Urothelium cell line (cell line): Measurements from ENCODE around the gene TNRC6A.
A peak's percentile ranks its signal among the peaks of the same experiment; 100 is the strongest.
"Not testable (repeated sequence)": the region's sequence is repeated elsewhere in the genome, so short reads cannot be mapped to it uniquely, and the experiment has no call there.

Experiments
- DNase-seq: peaks from one replicate; pipeline ENCODE4 v3.0.0; 2011; ENCODE audit warnings: low spot score, mixed read lengths
- FAIRE-seq: peaks from 2 replicates; lab custom pipeline; 2011; peaks lifted over from hg19 to GRCh38; lab: Jason Lieb, UNC

The TNRC6A gene

DNA sequence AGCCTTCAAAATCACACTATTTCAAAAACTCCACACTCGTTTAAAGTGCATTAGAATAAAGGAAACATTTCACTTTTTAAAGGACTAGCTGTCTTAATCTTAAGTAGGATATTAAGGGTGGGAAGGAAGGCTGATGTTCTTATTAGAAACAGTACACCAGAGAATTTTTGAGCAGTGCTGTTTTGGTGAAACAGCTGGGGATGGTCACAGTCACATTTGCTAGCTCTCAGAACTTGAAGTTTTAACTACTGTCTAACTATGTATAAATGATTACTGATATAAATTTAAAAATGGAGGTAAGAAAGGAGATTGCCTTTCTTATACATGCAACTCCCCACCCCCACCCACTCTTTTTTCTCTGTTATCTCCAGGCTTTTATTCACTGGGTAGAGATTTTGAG is 77.8 kb downstream of the TNRC6A start:
- FAIRE-seq = no peak
- no peak for DNase-seq

DNA sequence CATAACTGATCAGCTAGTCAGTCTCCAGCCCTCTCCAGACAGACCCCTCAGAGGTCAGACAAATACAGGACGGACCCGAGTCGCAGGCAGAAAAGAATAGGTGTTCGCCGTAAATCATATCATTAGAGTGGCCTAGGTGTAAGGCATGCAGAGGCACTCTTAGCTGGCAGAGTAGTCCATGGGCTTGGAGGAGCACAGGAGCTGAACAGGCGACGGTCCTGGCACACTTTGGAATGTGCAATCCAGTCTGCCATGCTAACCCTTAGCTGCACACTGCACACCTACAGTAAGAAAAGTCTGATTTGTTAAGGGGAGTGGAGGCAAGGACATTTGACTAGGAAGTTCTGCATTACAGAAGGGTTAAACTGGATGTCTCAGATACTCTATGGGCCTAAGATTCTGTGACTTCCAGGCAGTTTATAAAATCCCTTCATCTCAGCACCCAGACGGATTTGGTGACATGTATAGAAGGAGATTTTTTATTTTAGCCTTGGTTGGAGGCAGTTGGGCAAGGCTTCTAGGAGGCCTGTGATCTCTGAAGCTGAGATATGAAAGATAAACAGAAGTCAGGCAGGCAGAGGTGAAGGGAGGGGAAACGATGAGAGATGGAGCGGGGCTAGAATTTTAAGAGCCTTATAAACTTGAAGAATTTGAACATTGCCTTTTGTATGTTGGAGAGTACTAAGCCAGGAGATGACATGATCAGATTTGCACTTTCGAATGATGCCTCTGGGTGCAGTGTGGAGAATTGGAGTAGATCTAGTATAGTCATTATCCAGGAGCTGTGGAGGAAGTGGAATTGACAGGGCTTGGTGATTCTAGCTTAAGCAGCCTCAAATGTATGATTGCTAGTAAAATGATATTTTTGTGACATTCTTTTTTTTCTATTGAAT is 81.7 kb downstream of the TNRC6A start:
- DNase-seq (no peak), FAIRE-seq (no peak)

DNA sequence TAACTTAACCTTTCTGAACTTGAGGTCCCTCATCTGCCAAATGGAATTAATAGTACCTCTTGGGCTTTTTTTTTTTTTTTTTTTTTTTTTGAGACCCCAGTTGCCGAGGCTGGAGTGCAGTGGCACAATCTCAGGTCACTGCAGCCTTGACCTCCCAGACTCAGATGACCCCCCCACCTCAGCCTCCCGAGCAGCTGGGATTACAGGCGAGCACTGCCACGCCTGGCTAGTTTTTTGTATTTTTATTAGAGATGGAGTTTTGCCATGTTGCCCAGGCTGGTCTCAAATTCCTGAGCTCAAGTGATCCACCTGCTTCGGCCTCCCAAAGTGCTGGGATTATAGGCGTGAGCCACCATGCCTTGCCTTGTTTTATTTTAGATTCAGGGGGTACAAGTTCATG is 83.4 kb downstream of the TNRC6A start:
- DNase-seq, FAIRE-seq: not testable (repeated sequence)

DNA sequence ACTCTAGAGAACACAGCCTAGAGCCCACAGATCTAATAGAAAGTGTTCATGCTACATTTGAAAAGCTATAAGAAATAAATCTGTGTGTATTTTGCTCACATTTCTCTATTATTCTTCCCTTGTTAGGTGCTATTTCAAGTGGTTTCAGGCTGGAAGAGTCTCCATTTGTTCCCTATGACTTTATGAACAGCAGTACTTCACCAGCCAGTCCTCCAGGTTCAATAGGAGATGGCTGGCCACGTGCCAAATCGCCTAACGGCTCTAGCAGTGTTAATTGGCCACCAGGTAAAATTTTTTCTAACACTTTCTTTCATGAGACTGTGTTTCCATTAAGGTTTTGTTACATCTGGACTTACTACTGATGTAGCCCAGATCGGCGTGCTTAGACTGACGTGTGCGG is 85.6 kb downstream of the TNRC6A start:
- DNase-seq = no peak
- FAIRE-seq = no peak

DNA sequence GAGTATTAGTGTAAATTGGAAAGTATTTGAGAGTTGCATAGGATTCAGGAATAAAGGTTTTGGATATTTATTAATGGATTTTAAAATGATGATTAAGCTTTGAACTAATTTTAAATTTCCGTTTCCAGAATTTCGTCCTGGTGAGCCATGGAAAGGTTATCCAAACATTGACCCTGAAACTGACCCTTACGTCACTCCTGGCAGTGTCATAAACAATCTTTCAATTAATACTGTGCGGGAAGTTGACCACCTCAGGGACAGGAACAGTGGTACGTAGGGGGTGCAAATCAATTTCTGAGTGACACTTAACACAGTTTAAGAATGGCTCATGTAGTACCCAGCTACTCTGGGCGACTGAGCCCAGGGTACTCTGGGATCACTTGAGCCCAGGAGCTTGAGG is 87.2 kb downstream of the TNRC6A start:
- FAIRE-seq = no peak
- DNase-seq = no peak

DNA sequence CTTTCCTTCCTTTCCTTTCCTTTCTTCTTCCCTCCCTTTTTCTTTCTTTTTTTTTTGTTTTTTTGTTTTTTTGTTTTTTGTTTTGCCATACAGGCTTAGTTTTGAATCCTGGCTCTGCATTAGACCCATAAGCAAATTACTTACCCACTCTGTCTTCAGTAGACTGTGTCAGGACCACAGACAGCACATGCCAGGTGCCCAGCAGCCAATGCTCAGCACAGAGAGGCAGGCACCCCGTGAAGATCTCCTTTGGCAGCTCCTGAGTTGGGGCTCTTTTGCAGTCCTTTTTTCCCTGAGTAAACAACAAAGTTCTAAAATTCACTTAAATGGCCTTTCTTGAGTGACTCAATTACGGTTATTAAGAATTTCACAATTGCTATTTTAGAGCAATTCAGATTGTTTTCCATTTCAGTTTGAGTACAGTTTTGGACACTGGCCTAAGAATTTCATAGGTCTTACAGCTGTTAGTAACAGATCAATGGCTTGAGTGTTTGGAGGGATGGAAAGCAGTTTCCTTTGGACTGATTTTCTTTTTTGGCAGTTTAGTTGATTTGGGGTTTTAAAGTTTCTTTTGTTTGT is 90.1 kb downstream of the TNRC6A start:
- no peak for DNase-seq
- no peak for FAIRE-seq

DNA sequence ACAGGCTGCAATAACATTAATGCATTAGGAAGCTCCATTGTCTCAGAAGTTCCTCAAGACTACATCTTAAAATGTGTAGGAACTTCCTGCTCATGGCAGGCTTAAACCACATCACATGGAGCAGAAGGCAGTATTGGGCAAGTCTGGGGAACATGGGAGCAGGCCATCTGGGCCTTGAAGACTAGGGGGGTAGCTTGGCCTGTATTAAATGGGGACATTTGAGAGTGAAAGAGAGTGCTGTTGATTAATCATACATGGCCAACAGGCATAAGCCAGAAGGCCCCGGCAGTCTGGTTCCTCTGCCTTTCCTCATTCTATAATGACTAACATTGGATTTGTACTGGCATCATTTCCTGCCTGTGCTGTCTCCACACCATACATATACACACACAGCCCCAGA is 91.1 kb downstream of the TNRC6A start:
- FAIRE-seq (no peak), DNase-seq (no peak)

DNA sequence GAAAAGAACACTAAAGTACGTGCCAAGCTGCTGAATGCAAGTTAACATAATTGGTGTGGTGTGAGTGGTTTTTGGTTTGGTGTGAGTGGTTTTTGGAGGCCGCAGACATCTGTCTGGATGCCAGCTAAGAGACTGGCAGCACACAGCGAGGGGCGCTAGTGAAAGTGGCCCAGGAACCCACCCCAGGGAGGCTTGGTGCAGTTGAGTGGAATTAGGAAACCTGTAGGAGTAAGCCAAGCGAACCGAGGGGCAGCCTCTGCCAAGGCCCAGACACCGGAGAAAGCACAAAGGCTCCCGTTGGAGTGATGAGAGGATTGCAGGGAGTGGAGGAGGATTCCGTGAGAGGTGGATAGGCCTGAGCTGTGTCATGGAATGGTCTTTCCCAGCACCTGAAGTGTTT is 91.7 kb downstream of the TNRC6A start:
- no peak for DNase-seq
- no peak for FAIRE-seq

DNA sequence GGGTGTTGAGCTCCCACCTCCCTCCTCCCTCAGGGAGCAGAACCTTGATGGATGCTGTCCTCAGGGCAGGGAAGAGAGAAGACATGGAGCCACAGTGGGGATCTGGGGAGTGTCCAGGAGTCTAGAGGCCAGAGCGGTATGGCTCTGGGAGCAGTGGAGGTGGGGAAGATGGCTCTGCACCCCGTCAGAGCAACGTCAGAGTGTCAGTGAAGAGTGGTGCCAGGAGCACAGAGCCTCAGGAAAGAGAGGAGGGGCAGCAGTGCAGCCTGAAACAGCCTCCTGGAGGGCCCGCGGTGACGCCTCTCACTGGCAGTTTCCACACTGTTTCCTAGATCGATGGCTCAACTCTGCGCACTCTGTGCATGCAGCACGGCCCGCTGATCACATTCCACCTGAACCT is 93.1 kb downstream of the TNRC6A start:
- FAIRE-seq (no peak), DNase-seq (no peak)

DNA sequence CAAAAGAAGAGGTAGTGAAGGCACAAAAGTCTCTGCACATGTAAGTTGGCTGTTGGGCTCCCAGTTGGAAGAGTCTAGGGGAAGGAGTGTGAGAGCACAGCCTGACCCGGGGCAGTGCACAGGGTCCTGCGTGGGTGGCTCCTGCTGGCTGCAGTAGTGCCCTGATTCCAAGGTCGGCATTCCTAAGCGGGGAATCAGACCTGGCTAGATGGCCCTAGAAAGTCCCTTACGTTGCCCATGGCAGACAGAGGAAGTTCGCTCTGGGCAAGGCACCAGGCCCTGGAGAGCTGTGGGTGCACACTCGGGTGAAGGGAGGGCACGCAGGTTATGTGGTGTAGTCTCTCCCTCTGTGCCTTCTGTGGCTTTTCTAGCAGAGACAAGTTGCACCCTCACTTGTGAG is 93.5 kb downstream of the TNRC6A start:
- no peak for FAIRE-seq
- DNase-seq = no peak

DNA sequence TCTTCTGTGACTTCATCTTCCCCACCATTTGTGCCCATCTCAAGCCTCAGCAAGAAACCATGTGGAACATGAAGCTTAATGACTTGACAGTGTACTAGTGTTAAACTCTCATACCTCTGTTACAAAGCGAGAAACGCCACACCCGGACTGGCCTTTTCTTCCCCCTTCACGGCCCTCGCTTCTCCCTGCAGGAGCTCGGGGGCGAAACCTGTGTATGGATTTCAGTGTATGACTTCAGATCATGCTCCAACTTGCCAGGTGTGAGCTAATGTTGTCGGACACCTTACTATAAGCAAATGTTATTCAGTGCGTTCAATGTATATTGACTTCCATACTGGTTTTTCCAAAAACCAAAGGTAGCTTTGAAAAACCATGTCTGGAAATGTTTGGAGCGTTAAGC is 96.2 kb downstream of the TNRC6A start:
- FAIRE-seq (no peak), DNase-seq (no peak)

DNA sequence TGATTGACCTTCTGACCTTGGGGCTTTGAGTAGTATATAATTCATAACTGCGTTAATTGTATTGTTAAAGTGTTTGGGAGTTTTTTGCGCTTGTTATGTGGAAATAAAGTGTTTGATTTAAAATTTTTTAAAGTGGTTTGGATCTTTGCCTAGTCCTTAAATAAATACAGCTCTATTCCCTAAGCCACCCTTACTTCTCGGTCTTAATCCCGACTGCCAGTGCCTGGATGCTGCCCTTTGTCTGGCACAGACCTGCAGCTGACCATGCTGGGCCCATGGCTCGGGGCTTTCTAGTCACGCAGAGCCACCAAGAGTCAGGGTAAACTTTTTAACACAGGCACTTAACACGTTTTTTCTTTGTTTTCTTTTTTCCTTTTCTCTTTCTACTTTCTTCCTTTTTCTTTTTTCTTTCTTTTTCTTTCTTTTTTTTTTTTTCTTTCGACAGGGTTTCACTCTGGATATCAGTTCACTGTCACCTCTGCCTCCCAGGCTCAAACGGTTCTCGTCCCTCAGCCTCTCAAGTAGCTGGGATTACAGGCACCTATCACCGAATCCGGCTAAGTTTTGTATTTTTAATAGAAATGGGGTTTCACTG is 96.7 kb downstream of the TNRC6A start:
- FAIRE-seq = no peak
- DNase-seq = no peak

DNA sequence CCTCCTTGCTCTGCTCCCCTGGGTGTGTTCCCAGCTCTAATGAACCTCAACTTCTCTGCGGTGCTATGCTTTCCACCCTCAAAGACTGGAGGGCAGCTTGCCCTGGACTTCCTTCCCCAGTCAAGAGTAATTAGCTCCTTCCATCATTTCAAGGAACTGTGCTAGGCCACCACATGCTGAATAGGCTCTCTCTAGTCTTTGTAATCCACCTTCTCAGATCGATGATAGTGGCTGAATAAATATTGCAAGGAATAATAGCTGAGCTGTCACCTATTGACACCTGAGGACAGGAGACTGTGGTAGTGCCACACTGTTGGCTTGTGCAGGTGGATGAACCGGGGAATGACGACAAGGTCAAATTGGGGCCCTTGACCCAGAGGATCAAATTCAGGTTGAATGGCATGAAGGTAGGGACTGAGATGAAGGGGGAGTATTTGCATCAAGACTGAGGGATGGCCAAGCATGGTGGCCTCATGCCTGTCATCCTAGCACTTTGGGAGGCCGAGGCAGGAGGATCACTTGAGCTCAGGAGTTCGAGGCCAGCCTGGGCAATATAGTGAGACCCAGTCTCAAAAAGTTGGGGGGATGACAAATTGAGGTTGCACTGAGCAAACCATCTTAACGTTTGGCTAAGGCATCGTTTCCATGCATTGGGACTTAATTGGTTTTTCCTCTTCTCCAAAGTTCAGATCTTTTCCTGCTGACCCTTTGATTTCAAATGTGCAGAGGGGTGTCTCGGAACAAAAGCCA is 97.5 kb downstream of the TNRC6A start:
- DNase-seq (no peak), FAIRE-seq (no peak)

DNA sequence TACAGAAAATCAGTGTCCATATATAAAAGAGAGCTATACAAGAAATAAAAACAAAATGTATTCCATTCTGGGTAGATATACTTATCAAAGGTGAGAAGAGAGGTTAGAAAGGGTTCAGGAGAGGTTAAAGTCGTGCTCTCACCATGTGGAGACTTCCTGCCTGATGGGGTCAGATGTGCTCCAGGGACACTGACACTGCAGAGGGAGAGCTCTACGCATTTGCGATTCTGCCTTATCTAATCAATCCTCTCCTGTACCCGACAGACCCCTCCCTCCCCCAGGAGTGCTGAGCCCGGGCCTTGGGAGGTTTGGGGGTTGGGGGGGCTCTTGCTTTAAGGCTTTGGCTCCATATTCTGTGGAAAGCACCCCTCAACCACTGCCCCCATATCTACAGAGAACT is 99.7 kb downstream of the TNRC6A start:
- DNase-seq (no peak), FAIRE-seq (no peak)

DNA sequence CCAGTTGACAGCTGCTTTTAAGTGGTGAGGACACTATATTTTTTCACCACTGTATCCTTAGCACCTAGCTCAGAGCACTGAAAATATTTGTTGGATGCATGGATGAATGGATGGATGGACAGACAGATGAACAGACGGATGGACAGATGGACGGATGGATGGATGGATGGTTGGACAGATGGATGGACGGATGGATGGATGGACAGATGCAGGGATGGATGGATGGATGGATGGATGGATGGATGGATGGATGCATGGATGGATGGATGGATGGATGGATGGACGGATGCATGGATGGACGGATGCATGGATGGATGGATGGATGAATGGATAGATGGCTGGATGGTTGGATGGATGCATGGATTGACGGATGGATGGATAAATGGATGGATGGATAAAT is 103.9 kb downstream of the TNRC6A start:
- no peak for FAIRE-seq
- no peak for DNase-seq

DNA sequence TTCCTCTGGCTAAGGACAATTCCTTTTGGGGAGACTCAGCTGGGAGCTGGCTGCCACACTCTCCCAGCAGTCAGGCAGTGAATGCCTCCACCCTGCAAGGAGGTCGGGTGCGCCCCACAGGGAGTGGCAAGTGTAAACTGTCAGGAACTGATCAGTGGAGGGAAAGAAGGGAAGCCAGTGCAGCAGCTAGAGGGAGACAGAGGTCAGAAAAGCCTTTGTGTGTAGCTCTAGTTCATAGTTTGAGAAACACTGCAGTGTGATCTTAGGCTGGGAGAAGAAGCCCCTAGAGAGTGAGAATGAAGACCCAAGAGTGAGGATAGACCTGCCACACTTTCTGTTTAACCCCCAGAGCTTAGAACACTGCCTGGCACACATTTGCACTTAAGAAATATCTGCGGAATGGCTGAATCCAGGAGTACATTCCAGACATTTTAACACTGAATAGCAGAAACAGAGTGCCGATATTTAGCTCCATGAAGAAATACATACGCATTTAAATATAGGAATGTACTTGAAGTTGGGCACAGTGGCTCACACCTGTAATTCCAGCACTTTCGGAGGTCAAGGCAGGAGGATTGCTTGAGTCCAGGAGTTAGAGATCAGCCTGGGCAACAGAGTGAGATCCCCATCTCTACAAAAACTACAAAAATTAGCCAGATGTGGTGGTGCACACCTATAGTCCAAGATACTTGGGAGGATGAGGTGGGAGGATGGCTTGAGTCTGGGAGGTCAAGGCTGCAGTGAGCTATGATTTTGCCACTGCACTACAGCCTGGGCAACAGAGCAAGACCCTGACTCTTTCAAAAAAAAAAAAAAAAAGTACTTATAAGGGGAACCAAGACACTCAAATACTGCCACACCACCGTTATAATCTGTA is 105.2 kb downstream of the TNRC6A start:
- no peak for FAIRE-seq
- DNase-seq = peak; percentile 18

DNA sequence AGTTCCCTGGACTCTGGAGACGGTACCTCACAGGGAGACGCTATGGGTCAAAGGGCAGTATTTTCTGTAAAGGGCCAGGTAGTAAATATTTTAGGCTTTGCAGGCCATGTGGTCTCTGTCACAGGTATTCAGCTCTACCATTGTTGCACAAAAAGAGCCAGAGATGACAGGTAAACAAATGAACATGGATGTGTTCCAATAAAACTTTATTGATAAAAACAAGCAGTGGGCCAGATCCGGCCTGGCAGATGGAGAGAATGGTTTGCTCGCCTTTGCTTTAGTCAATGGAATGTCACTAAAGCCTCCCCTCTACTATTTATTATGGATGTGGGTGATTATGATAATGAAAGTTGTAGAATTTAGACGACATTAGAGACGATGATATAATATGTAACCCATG is 107.4 kb downstream of the TNRC6A start:
- no peak for DNase-seq
- FAIRE-seq = no peak

DNA sequence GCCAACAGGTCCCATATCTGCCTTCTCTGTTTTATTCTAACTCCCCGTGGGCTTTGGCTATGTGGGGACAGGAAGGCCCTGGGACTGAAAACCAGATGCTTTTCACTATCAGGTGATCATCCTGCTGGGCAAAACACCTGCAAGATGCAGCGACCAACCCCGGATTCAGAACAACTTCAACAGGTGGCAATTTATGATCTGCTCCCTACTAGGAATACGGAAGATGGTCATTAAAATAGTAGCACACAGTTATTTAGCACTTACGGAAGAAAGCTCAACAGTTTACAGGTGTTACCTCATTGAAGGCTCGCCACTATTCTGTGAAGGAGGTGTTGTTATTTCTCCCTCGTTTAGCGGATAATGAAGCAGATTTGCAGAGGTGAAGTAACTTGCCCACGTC is 108.5 kb downstream of the TNRC6A start:
- DNase-seq (no peak), FAIRE-seq (no peak)

DNA sequence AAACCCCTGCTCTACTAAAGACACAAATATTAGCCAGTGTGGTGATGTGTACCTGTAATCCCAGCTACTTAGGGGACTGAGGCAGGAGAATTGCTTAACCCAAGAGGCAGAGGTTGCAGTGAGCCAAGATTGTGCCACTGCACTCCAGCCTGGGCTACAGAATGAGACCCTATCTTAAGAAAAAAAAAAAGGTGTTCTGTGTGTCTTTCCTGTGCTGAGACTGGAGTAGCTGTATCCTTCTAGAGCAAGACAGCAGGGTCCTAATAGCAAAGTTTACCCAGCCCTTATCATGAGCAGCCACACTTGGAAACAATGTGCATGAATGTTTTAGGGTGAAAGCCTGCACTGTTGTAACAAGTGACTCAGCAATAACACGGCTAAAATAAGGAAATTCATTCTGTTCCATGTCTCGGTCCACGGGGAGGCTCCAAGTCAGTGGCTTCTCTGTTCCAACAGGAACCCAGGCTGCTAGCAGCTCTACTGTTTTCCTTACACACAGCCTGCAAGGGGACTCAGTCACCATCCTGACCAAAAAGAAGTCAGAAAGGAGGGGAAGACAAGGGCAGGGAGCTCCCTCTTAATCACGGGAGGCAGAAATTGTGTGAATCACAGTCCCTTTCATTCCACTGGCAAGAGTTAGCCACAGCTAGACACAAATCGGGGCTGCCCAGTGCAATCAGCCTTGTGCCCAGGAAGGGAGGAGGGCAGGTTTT is 109.3 kb downstream of the TNRC6A start:
- DNase-seq (no peak), FAIRE-seq (no peak)
